GM21737 (cell line): ENCODE measurements around the gene NAA60.
"Not testable (repeated sequence)": the region's sequence is repeated elsewhere in the genome, so short reads cannot be mapped to it uniquely, and the experiment has no call there.

ENCODE experiments used
- ATAC-seq: cut with Tn5 transposase; IDR thresholded peaks from one replicate; pipeline ENCODE4 v1.9.1; 2021; ENCODE audit warnings: mild to moderate bottlenecking, moderate library complexity; ENCODE audit not compliant: unreplicated experiment

The NAA60 gene

GRCh38 chr16:3503523-3503922 is 60.0 kb downstream of the NAA60 start:
- no peak for ATAC-seq

- no peak for ATAC-seq
Measured at GRCh38 chr16:3508736-3509135, 65.3 kb downstream of the NAA60 start.

- ATAC-seq: no peak
Measured at GRCh38 chr16:3509470-3509928, 66.0 kb downstream of the NAA60 start.

GRCh38 chr16:3510416-3510815 is 66.9 kb downstream of the NAA60 start:
- no peak for ATAC-seq

GRCh38 chr16:3511286-3512180 is 68.1 kb downstream of the NAA60 start:
- ATAC-seq: no peak

- no peak for ATAC-seq
Measured at GRCh38 chr16:3513892-3514583, 70.6 kb downstream of the NAA60 start.

GRCh38 chr16:3514621-3515020 is 71.1 kb downstream of the NAA60 start:
- ATAC-seq: no peak

GRCh38 chr16:3515897-3516296 is 72.4 kb downstream of the NAA60 start:
- ATAC-seq: no peak

GRCh38 chr16:3518292-3518985 is 75.0 kb downstream of the NAA60 start:
- no peak for ATAC-seq

GRCh38 chr16:3518986-3519348 is 75.5 kb downstream of the NAA60 start:
- ATAC-seq: no peak

GRCh38 chr16:3519581-3519980 is 76.1 kb downstream of the NAA60 start:
- no peak for ATAC-seq

- ATAC-seq: no peak
Measured at GRCh38 chr16:3520413-3520812, 76.9 kb downstream of the NAA60 start.

- no peak for ATAC-seq
Measured at GRCh38 chr16:3520841-3521240, 77.4 kb downstream of the NAA60 start.

GRCh38 chr16:3523281-3523680 is 79.8 kb downstream of the NAA60 start:
- ATAC-seq: no peak

- no peak for ATAC-seq
Measured at GRCh38 chr16:3525951-3526350, 82.5 kb downstream of the NAA60 start.

GRCh38 chr16:3527216-3527829 is 83.8 kb downstream of the NAA60 start:
- ATAC-seq: not testable (repeated sequence)

- no peak for ATAC-seq
Measured at GRCh38 chr16:3528406-3528805, 84.9 kb downstream of the NAA60 start.

- no peak for ATAC-seq
Measured at GRCh38 chr16:3529175-3529574, 85.7 kb downstream of the NAA60 start.

- no peak for ATAC-seq
Measured at GRCh38 chr16:3530371-3530914, 87.0 kb downstream of the NAA60 start.

- ATAC-seq: no peak
Measured at GRCh38 chr16:3532741-3533140, 89.3 kb downstream of the NAA60 start.

GRCh38 chr16:3534126-3534525 is 90.6 kb downstream of the NAA60 start:
- ATAC-seq: no peak
